HEK293T (cell line): ENCODE data around the gene RTL9.

Experiments used
- BHLHE40 ChIP-seq: fragments of 450-650 bp; IDR thresholded peaks from 2 replicates; pipeline ENCODE4 v1.6.1; 2016; ENCODE audit warnings: mild to moderate bottlenecking, moderate library complexity, borderline replicate concordance
- ELF4 ChIP-seq: fragments of 450-650 bp; IDR thresholded peaks from 2 replicates; pipeline ENCODE4 v1.6.1; 2017; ENCODE audit warnings: antibody characterized with exemption
- FOXK2 ChIP-seq: fragments of 450-650 bp; IDR thresholded peaks from 2 replicates; pipeline ENCODE4 v1.6.1; 2016; ENCODE audit warnings: mild to moderate bottlenecking
- L3MBTL2 ChIP-seq: fragments of 450-650 bp; conservative IDR thresholded peaks from 2 replicates; pipeline ENCODE4 v1.6.1; 2016; ENCODE audit warnings: mild to moderate bottlenecking
- PKNOX1 ChIP-seq: fragments of 450-650 bp; IDR thresholded peaks from 2 replicates; pipeline ENCODE4 v1.6.1; 2016
- SP1 ChIP-seq: fragments of 450-650 bp; IDR thresholded peaks from 2 replicates; pipeline ENCODE4 v1.6.1; 2017
- SUZ12 ChIP-seq: fragments of 450-650 bp; IDR thresholded peaks from 2 replicates; pipeline ENCODE4 v1.6.1; 2016; ENCODE audit warnings: mild to moderate bottlenecking

- TF ChIP-seq L3MBTL2 (no peak), BHLHE40 (no peak), SP1 (no peak), PKNOX1 (no peak), FOXK2 (no peak), SUZ12 (no peak), ELF4 (no peak)
Observed at GRCh38 chrX:110384490-110384889, 25.8 kb downstream of the RTL9 start.
